ENCODE measurements around the gene TENM4.

- TF ChIP-seq REST (IDR thresholded peaks at IDR 0.05; ENCODE audit: insufficient read depth in 1 of 2, low read depth in 2 of 2, low read length in 2 of 2): no peak
- TF ChIP-seq FOXP2 (optimal IDR thresholded peaks at IDR 0.05; ENCODE audit: borderline replicate concordance, extremely low read depth, extremely low read length, insufficient read depth): no peak
Measured at GRCh38 chr11:79101656-79102055, 339.2 kb downstream of the TENM4 start.
